Duodenal mucosa (tissue), 2 donors: ENCODE results near the gene SIX1.

Source experiments
- H3K27ac ChIP-seq: one replicate; pipeline ENCODE4 v1.7.0; 2013; ENCODE audit warnings: low read depth, low read length
- H3K27me3 ChIP-seq, 2 donors: one replicate each; pipeline ENCODE4 v1.7.0; 2013; ENCODE audit warnings: low read length in 2 of 2, control low read depth in 1 of 2; ENCODE audit not compliant: insufficient read depth in 2 of 2, control insufficient read depth in 1 of 2
- H3K36me3 ChIP-seq, 2 donors: one replicate each; pipeline ENCODE4 v1.7.0; 2013; ENCODE audit warnings: low read length in 2 of 2, control low read depth in 1 of 2; ENCODE audit not compliant: insufficient read depth in 2 of 2, control insufficient read depth in 1 of 2
- H3K4me1 ChIP-seq, 2 donors: one replicate each; pipeline ENCODE4 v1.7.0; 2013; ENCODE audit warnings: low read length in 2 of 2, control low read depth in 1 of 2; ENCODE audit not compliant: insufficient read depth in 2 of 2, control insufficient read depth in 1 of 2
- H3K4me3 ChIP-seq, 2 donors: one replicate each; pipeline ENCODE4 v1.7.0; 2013; ENCODE audit warnings: low read length in 2 of 2, low read depth in 1 of 2
- H3K9ac ChIP-seq, 2 donors: one replicate each; pipeline ENCODE4 v1.7.0; 2013; ENCODE audit warnings: low read length in 2 of 2, low read depth in 1 of 2
- H3K9me3 ChIP-seq, 2 donors: one replicate each; pipeline ENCODE4 v1.7.0; 2013; ENCODE audit warnings: low read length in 2 of 2, control low read depth in 1 of 2; ENCODE audit not compliant: control insufficient read depth in 1 of 2

The SIX1 gene

DNA sequence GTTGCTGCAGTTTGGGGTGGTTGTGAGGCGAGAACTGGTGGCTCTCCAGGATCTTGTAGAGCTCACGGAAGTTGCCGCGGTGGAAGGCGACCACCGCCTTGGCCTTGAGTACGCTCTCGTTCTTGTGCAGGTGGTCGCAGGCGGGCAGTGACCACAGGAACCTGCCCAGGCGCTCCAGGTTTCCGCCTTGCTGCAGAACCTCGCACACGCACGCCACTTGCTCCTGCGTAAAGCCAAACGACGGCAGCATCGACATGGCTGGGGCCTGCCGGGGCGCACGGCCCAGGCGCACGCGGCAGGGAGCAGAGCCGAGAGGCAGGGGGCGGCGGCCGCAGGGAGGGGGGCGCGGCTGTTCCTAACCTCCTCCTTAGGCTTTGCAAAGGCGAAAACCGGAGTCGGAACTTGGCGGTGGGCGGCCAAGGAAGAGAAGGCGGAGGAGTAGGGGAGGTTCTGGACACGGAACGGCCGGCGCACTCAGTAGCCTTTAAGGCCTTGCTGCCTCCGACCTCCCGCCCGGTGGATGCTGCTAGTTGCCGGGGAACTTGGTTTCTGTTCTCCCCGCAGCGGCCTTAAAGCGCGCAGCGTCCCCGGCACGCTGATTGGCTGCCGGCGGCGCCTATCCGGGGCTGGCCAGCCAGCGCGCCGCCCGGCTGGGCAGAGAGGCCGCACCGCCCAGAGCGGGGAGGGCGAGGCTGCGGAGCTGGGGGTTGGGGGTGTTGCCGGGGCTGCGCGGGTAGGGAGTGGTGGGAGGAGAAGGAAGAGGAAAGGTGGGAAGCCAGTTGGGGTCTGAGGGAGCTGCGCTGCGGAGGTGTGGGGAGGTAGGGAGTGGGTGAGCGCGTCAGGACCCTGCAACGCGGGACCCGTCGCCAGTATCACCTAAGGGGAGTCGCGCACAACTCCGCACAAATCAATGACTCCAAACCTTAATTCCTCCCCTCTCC, at the start of gene SIX1:
TSS of gene SIX1 (minus strand) at position 544 of the 941 bp plus-strand sequence. CDS start at position 256, 288 bp downstream.
- Histone ChIP-seq H3K27me3 (peaks cover 90 to 100% of the 10 kb centered on the region in 2 donors), H3K9me3 (no peaks in the 10 kb centered on the region), H3K4me3 (peak within 1 kb of the TSS; percentile 62 to 69), H3K36me3 (no peaks in the 10 kb centered on the region), H3K27ac (no peak within 1 kb of the TSS), H3K9ac (no peak within 1 kb of the TSS), H3K4me1 (peaks cover 30 to 44% of the 10 kb centered on the region in 2 donors)

DNA sequence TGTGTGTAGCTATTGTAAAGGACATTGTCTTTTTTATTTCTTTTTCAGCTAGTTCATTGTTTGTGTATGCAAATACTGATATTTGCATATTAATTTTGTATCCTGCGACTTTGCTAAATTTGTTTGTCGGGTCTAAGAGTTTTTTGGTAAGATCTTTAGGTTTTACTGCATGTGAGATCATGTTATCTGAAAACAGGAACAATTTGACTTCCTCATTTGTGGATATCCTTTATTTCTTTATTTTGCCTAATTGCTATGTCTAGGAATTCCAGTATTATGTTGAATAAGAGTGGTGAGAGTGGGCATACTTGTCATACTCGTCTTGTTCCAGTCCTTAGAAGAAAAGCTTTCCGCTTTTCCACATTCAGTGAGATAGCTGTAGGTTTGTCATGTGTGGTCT, 46.0 kb upstream of the SIX1 start:
- Histone ChIP-seq H3K27ac (no peak overlapping the region), H3K4me3 (no peak overlapping the region), H3K9me3 (no peaks in the 10 kb centered on the region), H3K27me3 (no peaks in the 10 kb centered on the region), H3K4me1 (no peaks in the 10 kb centered on the region), H3K9ac (no peak overlapping the region), H3K36me3 (no peaks in the 10 kb centered on the region)

DNA sequence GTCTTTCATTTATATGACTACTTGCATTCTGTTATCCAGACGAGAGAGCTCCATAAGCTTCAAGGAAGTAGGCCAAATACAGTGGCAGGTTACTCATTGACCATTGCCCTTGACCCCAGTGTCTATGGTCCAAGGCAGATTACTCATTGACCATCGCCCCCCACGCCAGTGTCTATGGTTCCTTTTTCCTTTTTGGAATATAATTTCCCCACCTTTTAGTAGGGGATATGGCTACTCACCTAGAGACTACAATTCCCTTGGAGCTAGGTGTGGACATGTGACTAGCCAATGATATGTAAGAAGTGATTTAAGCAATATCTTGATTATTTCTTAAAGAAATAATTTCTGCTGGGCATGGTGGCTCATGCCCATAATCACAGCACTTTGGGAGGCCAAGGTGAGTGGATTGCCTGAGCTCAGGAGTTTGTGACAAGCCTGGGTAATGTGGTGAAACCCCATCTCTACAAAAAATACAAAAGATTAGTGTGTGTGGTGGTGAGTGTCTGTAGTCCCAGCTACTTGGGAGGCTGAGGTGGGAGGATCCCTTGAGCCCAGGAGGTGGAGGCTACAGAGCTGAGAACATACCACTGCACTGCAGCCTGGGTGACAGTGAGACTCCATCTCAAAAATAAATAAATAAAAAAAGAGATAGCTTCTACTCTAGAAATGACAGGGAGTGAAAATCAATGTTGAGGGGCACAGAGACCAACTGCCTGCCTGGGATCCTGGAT, 42.3 kb upstream of the SIX1 start:
- Histone ChIP-seq H3K4me1 (no peaks in the 10 kb centered on the region), H3K36me3 (no peaks in the 10 kb centered on the region), H3K9me3 (no peaks in the 10 kb centered on the region), H3K9ac (no peak overlapping the region), H3K27ac (no peak overlapping the region), H3K4me3 (no peak overlapping the region), H3K27me3 (no peaks in the 10 kb centered on the region)

DNA sequence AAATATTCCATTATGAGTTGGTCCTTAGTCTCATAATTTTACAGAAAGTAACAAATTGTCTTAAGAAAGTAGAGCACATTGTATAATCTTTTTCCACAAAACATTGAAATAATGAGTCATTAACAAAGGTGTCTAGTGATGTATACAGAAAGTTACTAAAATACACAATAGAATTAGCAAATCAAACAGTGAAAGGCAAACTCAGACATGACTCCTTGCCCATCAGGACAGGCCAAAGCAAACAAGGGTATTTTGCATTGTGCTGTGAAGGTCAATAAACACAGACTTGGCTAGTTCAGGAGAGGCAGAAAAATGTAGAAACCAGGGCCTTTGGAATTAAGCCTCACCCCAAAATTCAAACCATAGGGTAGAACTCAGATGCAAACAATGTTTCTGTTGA, 37.6 kb upstream of the SIX1 start:
- H3K27me3 ChIP-seq: no peaks in the 10 kb centered on the region
- H3K27ac ChIP-seq: no peak overlapping the region
- no peaks in the 10 kb centered on the region for H3K4me1 ChIP-seq

GRCh38 chr14:60684203-60684602, 34.9 kb upstream of the SIX1 start:
- no peak overlapping the region for H3K4me3 ChIP-seq
- no peaks in the 10 kb centered on the region for H3K36me3 ChIP-seq
- H3K9ac ChIP-seq: no peak overlapping the region
- H3K9me3 ChIP-seq: no peaks in the 10 kb centered on the region
- no peaks in the 10 kb centered on the region for H3K27me3 ChIP-seq
- no peak overlapping the region for H3K27ac ChIP-seq
- no peaks in the 10 kb centered on the region for H3K4me1 ChIP-seq

More for the DNA sequence above, 37.6 kb upstream of the SIX1 start:
- no peak overlapping the region for H3K9ac ChIP-seq
- H3K9me3 ChIP-seq: no peaks in the 10 kb centered on the region
- H3K4me3 ChIP-seq: no peak overlapping the region
- H3K36me3 ChIP-seq: no peaks in the 10 kb centered on the region

DNA sequence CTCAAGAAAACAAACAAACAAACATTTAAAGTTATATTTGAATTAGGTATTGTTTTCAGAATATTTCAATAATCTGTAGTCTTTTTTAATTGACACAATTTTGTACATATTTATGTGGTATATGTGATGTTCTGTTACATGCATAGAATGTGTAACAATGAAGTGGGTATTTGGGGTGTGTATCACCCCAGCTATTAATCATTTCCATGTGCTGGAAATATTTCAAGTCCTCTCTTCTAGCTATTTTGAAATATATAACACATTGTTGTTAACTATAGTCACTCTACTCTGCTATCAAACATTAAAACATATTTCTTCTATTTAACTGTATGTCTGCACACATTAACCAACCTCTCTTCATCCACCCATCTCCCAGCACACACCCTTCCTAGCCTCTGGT, 32.0 kb upstream of the SIX1 start:
- no peak overlapping the region for H3K9ac ChIP-seq
- no peaks in the 10 kb centered on the region for H3K36me3 ChIP-seq
- no peaks in the 10 kb centered on the region for H3K9me3 ChIP-seq
- H3K4me1 ChIP-seq: no peaks in the 10 kb centered on the region
- H3K27ac ChIP-seq: no peak overlapping the region
- no peak overlapping the region for H3K4me3 ChIP-seq
- H3K27me3 ChIP-seq: no peaks in the 10 kb centered on the region

GRCh38 chr14:60680511-60680910, 31.2 kb upstream of the SIX1 start:
- H3K27me3 ChIP-seq: no peaks in the 10 kb centered on the region
- no peaks in the 10 kb centered on the region for H3K36me3 ChIP-seq
- no peaks in the 10 kb centered on the region for H3K4me1 ChIP-seq
- H3K4me3 ChIP-seq: no peak overlapping the region
- no peaks in the 10 kb centered on the region for H3K9me3 ChIP-seq
- no peak overlapping the region for H3K27ac ChIP-seq
- no peak overlapping the region for H3K9ac ChIP-seq

DNA sequence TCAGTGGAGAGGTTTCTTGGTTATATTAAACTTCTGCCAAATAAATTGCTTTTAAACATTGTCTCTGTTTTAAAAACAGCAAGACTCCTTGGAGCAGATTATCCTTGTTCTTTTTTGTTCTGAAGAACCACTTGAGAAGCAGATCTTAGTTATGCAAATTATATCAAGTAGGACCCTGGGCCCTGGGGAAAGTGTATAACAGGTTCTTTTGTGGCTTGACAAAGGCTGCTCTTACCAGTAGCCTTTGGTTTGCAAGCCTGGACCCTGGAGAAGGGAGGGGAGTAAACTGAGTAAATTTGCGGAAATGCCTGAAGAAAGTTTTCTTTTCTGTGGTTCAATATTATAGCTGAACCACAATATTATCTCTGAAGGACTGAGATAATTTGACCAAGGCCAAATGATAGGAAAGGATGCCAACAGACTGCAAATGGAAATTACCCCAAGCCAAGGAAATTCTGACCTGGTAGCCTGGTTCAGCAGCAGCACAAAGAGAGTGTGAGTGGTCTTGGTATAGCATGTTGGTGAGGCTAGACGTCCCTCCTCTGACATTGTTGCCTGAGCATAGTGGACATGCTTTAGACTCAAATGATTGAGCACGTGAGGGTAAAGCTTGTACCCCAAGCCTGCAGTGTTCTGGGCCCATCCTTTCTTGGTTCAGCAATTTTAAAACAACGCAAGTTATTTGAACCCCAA, 30.4 kb upstream of the SIX1 start:
- no peaks in the 10 kb centered on the region for H3K27me3 ChIP-seq
- no peak overlapping the region for H3K9ac ChIP-seq
- H3K27ac ChIP-seq: no peak overlapping the region
- no peak overlapping the region for H3K4me3 ChIP-seq
- no peaks in the 10 kb centered on the region for H3K4me1 ChIP-seq
- H3K36me3 ChIP-seq: no peaks in the 10 kb centered on the region
- no peaks in the 10 kb centered on the region for H3K9me3 ChIP-seq

DNA sequence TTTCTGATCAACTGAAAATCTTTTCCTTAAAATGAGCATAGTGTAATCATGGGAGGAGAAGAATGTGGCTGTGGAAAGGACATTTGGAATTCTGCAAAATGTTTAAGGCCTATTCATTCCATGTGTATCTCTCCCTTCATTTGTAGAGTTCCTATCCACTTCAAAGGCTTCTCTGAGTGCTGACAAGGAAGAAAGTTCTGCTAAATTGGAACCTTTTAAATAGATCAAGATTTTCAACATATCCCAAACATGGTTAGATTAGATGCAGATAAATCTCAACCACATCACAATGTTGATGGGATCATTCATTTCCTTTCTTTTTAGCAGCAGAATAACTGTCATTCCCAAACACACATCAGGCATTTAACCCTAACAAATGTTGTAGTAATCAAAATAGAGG, 28.4 kb upstream of the SIX1 start:
- Histone ChIP-seq H3K27ac (no peak overlapping the region), H3K36me3 (no peaks in the 10 kb centered on the region), H3K4me3 (no peak overlapping the region), H3K9me3 (no peaks in the 10 kb centered on the region), H3K27me3 (no peaks in the 10 kb centered on the region), H3K4me1 (no peaks in the 10 kb centered on the region), H3K9ac (no peak overlapping the region)

DNA sequence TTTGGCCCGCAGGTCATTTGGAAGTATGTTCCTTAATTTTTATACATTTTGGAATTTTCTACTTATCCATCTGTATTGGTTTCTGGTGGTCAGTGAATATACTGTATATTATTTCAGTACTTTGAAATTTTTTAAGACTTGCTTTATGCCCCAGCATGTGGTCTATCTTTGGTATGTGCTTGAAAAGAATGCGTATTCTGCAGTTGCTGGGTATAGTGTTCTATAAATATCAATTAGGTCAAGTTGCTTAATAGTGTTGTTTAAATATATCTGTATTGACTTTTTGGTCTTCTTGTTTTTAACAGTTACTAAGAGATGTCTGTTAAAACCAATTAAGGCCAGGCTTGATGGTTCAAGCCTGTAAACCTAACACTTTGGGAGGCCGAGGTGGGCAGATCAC, 21.7 kb upstream of the SIX1 start:
- Histone ChIP-seq H3K9ac (no peak overlapping the region), H3K36me3 (no peaks in the 10 kb centered on the region), H3K4me3 (no peak overlapping the region), H3K27me3 (no peaks in the 10 kb centered on the region), H3K9me3 (no peaks in the 10 kb centered on the region), H3K4me1 (no peaks in the 10 kb centered on the region), H3K27ac (no peak overlapping the region)
